Left ventricle myocardium superior (tissue), 1 donor: Measurements from ENCODE around the gene DHRSX. TPM values are rescaled to one million over a fixed set of nuclear protein-coding genes. Genes with fewer than 3 reads are reported as not detected.
"Not testable (repeated sequence)": the region's sequence is repeated elsewhere in the genome, so short reads cannot be mapped to it uniquely, and the experiment has no call there.

Source experiments
- ATAC-seq: fragments of 200-7000 bp; cut with Tn5 transposase; one replicate; pipeline ENCODE4 v1.9.1; 2020; ENCODE audit warnings: mild to moderate bottlenecking, moderate library complexity
- DNase-seq: peaks from one replicate; pipeline ENCODE4 v3.0.0-alpha.2; 2020
- intact Hi-C: fragments of 100-400 bp; cut with micrococcal nuclease; formaldehyde crosslinking; loops from one replicate; pipeline ENCODE4 v1.11.0; 2022
- total RNA-seq: library from RNA; stranded (reverse); fragmentation: NEBNext Ultra II Directional; extraction: Animal tissue kit (Norgen Biotek cat#: 25700); gene quantifications from one replicate; pipeline ENCODE4 v1.2.1, GENCODE V29; 2021
- donor health status: DM: no; HTN: yes; CAD: no; lungs with severe emphysema.

Gene DHRSX
- total RNA-seq, 1 donor from 2014 or later, result 38.4 TPM

GRCh38 chrX:2462780-2463179, 38.0 kb downstream of the DHRSX start:
- intact Hi-C loops, result no loop called here
- DNase-seq (no peak), ATAC-seq (no peak)

- intact Hi-C loops, result no loop called here
- no peak for ATAC-seq
- no peak for DNase-seq
Observed at GRCh38 chrX:2462074-2462473, 38.7 kb downstream of the DHRSX start.

GRCh38 chrX:2461711-2462016, 39.1 kb downstream of the DHRSX start:
- ATAC-seq (no peak), DNase-seq (no peak)
- intact Hi-C loops, result no loop called here

- ATAC-seq, result peak; percentile 25
- intact Hi-C loops, DNase-seq: not testable (repeated sequence)
Observed at GRCh38 chrX:2460821-2461710, 39.7 kb downstream of the DHRSX start.

GRCh38 chrX:2460048-2460447, 40.7 kb downstream of the DHRSX start:
- DNase-seq, intact Hi-C loops: not testable (repeated sequence)
- peak; percentile 68 for ATAC-seq

GRCh38 chrX:2458309-2458708, 42.5 kb downstream of the DHRSX start:
- intact Hi-C loops, result no loop called here
- no peak for DNase-seq
- no peak for ATAC-seq

GRCh38 chrX:2457289-2458133, 43.3 kb downstream of the DHRSX start:
- no peak for DNase-seq
- intact Hi-C loops, result no loop called here
- no peak for ATAC-seq

- ATAC-seq, intact Hi-C loops: not testable (repeated sequence)
Observed at GRCh38 chrX:2456091-2456490, 44.7 kb downstream of the DHRSX start.

GRCh38 chrX:2454620-2455019, 46.2 kb downstream of the DHRSX start:
- not testable (repeated sequence) for DNase-seq

More at GRCh38 chrX:2456091-2456490, 44.7 kb downstream of the DHRSX start:
- DNase-seq, result not testable (repeated sequence)

GRCh38 chrX:2452799-2453198, 48.0 kb downstream of the DHRSX start:
- intact Hi-C loops, result no loop called here
- DNase-seq (no peak), ATAC-seq (no peak)

More at GRCh38 chrX:2454620-2455019, 46.2 kb downstream of the DHRSX start:
- ATAC-seq, intact Hi-C loops: not testable (repeated sequence)

GRCh38 chrX:2452317-2452784, 48.4 kb downstream of the DHRSX start:
- DNase-seq (no peak), ATAC-seq (no peak)
- intact Hi-C loops, result no loop called here

- DNase-seq (no peak), ATAC-seq (peak; percentile 39)
- intact Hi-C loops, result no loop called here
Observed at GRCh38 chrX:2451501-2452316, 49.1 kb downstream of the DHRSX start.

GRCh38 chrX:2450681-2451080, 50.1 kb downstream of the DHRSX start:
- ATAC-seq, result no peak
- no peak for DNase-seq
- intact Hi-C loops, result no loop called here

- intact Hi-C loops, result no loop called here
- no peak for DNase-seq
- peak; percentile 44 for ATAC-seq
Observed at GRCh38 chrX:2449135-2449886, 51.5 kb downstream of the DHRSX start.

- DNase-seq, result no peak
- no peak for ATAC-seq
- intact Hi-C loops, result no loop called here
Observed at GRCh38 chrX:2447484-2447883, 53.3 kb downstream of the DHRSX start.

GRCh38 chrX:2446815-2447214, 54.0 kb downstream of the DHRSX start:
- intact Hi-C loops, result no loop called here
- DNase-seq, result no peak
- ATAC-seq, result no peak

GRCh38 chrX:2445662-2446623, 54.8 kb downstream of the DHRSX start:
- DNase-seq (no peak), ATAC-seq (no peak)

More at GRCh38 chrX:2445662-2446623, 54.8 kb downstream of the DHRSX start:
- intact Hi-C loops, result no loop called here
